ENCODE results near the gene GNAL.

DNA sequence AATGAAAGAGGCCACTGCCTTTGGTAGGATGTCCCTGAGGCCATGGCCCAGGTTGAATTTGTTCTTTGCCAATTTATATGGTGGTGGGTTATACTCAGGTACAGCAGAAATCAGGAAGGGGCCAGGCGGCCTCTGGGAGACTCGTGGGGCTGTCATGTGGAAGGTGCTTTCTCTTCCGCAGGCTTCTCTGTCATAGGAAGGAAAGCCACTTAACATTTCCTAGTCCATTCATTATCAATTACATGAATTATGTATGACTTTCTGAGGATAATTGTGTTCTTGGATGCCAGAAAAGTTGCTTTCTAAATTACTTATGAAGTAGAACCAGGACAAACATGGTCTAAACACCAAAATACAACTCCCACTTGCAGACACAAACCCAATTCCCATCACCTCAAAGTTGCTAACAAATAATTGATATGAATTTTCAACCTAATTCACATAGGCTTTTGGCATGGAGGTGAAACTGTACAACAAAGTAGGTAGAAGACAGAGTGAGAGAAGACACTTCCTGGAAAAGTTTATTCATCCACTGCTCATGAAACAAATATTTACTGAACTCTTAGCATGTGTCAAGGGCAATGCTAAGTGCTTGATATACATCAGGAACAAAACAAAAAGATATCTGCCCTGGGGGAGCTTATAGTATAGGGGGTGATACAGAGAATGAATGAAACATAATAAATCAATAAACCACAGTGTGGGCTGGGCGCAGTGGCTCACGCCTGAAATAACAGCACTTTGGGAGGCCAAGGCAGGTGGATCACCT, 111.7 kb downstream of the GNAL start:
- TF ChIP-seq, protein P1, sequence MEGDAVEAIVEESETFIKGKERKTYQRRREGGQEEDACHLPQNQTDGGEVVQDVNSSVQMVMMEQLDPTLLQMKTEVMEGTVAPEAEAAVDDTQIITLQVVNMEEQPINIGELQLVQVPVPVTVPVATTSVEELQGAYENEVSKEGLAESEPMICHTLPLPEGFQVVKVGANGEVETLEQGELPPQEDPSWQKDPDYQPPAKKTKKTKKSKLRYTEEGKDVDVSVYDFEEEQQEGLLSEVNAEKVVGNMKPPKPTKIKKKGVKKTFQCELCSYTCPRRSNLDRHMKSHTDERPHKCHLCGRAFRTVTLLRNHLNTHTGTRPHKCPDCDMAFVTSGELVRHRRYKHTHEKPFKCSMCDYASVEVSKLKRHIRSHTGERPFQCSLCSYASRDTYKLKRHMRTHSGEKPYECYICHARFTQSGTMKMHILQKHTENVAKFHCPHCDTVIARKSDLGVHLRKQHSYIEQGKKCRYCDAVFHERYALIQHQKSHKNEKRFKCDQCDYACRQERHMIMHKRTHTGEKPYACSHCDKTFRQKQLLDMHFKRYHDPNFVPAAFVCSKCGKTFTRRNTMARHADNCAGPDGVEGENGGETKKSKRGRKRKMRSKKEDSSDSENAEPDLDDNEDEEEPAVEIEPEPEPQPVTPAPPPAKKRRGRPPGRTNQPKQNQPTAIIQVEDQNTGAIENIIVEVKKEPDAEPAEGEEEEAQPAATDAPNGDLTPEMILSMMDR (IDR thresholded peaks at IDR 0.05; ENCODE audit: insufficient read depth, low read depth, low read length), result no peak
- TF ChIP-seq EZH2 (IDR thresholded peaks at IDR 0.05; ENCODE audit: insufficient read depth, low read length), result no peak
